HepG2 (cell line): ENCODE data around the gene HOXC9. TPM values are rescaled to one million over a fixed set of nuclear protein-coding genes. Genes with fewer than 3 reads are reported as not detected.

Experiments used
- EED ChIP-seq: sonication (generic); formaldehyde crosslinking; IDR thresholded peaks from 2 replicates; pipeline ENCODE4 v1.5.0; 2020; ENCODE audit warnings: mild to moderate bottlenecking, missing genetic modification reagents
- FOXO1 ChIP-seq: sonication (generic); formaldehyde crosslinking; IDR thresholded peaks from 2 replicates; pipeline ENCODE4 v1.4.0; 2020; ENCODE audit warnings: missing genetic modification reagents
- GABPB1 ChIP-seq: IDR thresholded peaks from 2 replicates; pipeline ENCODE4 v1.6.1; 2016; ENCODE audit warnings: mild to moderate bottlenecking, missing genetic modification reagents, moderate library complexity, missing compliant biosample characterization
- HOXA9 ChIP-seq: sonication (generic); formaldehyde crosslinking; IDR thresholded peaks from 2 replicates; pipeline ENCODE4 v1.8.1; 2022; ENCODE audit warnings: missing genetic modification reagents, mild to moderate bottlenecking, moderate library complexity, borderline replicate concordance
- MAF1 ChIP-seq: sonication (generic); formaldehyde crosslinking; IDR thresholded peaks from 2 replicates; pipeline ENCODE4 v1.5.0; 2020; ENCODE audit warnings: missing genetic modification reagents, borderline replicate concordance
- MAFG ChIP-seq: sonication (generic); formaldehyde crosslinking; IDR thresholded peaks from 2 replicates; pipeline ENCODE4 v1.5.1; 2020; ENCODE audit warnings: mild to moderate bottlenecking, missing genetic modification reagents
- PHF8 ChIP-seq: sonication (generic); formaldehyde crosslinking; IDR thresholded peaks from 2 replicates; pipeline ENCODE4 v1.5.0; 2020; ENCODE audit warnings: missing genetic modification reagents
- PPARG ChIP-seq: conservative IDR thresholded peaks from 2 replicates; pipeline ENCODE4 v1.6.1; 2016; ENCODE audit warnings: missing biosample characterization, missing genetic modification reagents
- REPIN1 ChIP-seq: sonication (generic); formaldehyde crosslinking; IDR thresholded peaks from 2 replicates; pipeline ENCODE4 v1.8.0; 2022; ENCODE audit warnings: missing genetic modification reagents, low read depth, mild to moderate bottlenecking, borderline replicate concordance
- SRF ChIP-seq: IDR thresholded peaks from 2 replicates; pipeline ENCODE4 v1.6.1; 2011; ENCODE audit warnings: mild to moderate bottlenecking, low read depth, low read length, moderate library complexity
- ZFP36L2 ChIP-seq: sonication (generic); formaldehyde crosslinking; IDR thresholded peaks from 2 replicates; pipeline ENCODE4 v1.4.0; 2020; ENCODE audit warnings: missing genetic modification reagents
- ZNF124 ChIP-seq: sonication (generic); formaldehyde crosslinking; IDR thresholded peaks from 2 replicates; pipeline ENCODE4 v1.4.0; 2020; ENCODE audit warnings: missing genetic modification reagents
- ZNF138 ChIP-seq: sonication (generic); formaldehyde crosslinking; IDR thresholded peaks from 2 replicates; pipeline ENCODE4 v1.5.0; 2020; ENCODE audit warnings: mild to moderate bottlenecking, low read depth, missing genetic modification reagents
- ZNF567 ChIP-seq: sonication (generic); formaldehyde crosslinking; IDR thresholded peaks from 2 replicates; pipeline ENCODE4 v1.8.1; 2023; ENCODE audit warnings: mild to moderate bottlenecking, missing genetic modification reagents, borderline replicate concordance
- ZNF878 ChIP-seq: sonication (generic); formaldehyde crosslinking; IDR thresholded peaks from 2 replicates; pipeline ENCODE4 v1.8.1; 2023; ENCODE audit warnings: mild to moderate bottlenecking, missing genetic modification reagents, moderate library complexity
- ZNF891 ChIP-seq: sonication (generic); formaldehyde crosslinking; IDR thresholded peaks from 2 replicates; pipeline ENCODE4 v1.5.0; 2020; ENCODE audit warnings: mild to moderate bottlenecking, missing genetic modification reagents
- polyA plus RNA-seq, 8 experiments: library from polyadenylated mRNA; depleted of rRNA in 3 of 8; stranded (reverse) in 7 of 8; unstranded in 1 of 8; fragments of >200 nt; fragmentation: Illumina TruSeq in 4 of 8; extraction: Trizol in 4 of 8; gene quantifications; 2 replicates each; pipeline versions ENCODE4 v1.2.1 to v1.2.3, GENCODE V29; 2011 to 2016; ENCODE audit warnings: low read depth in 4 of 8, missing spikeins in 1 of 8, mixed read lengths in 1 of 8; ENCODE audit not compliant: insufficient read depth in 1 of 8
- total RNA-seq, 5 experiments: library from RNA; depleted of rRNA; stranded (reverse); fragments of >200 nt; fragmentation: Illumina TruSeq; extraction: Trizol; gene quantifications; 2 replicates each; pipeline ENCODE4 v1.2.3, GENCODE V29; 2016; ENCODE audit warnings: low read depth in 1 of 5
- TF ChIP-seq, protein P1 (sequence below): sonication (generic); formaldehyde crosslinking; conservative IDR thresholded peaks from 2 replicates; pipeline ENCODE4 v1.4.0; 2020; ENCODE audit warnings: missing genetic modification reagents
- TF ChIP-seq, protein P2 (sequence below): sonication (generic); formaldehyde crosslinking; IDR thresholded peaks from 2 replicates; pipeline ENCODE4 v1.9.0; 2022; ENCODE audit warnings: missing genetic modification reagents, mild to moderate bottlenecking, borderline replicate concordance
- TF ChIP-seq, protein P3 (sequence below): IDR thresholded peaks from 2 replicates; pipeline ENCODE4 v1.6.1; 2016; ENCODE audit warnings: missing genetic modification reagents, missing compliant biosample characterization
- TF ChIP-seq, protein P4 (sequence below): sonication (generic); formaldehyde crosslinking; IDR thresholded peaks from 2 replicates; pipeline ENCODE4 v1.5.1; 2020; ENCODE audit warnings: mild to moderate bottlenecking, missing genetic modification reagents, moderate library complexity
- TF ChIP-seq, protein P5 (sequence below): sonication (generic); formaldehyde crosslinking; IDR thresholded peaks from 2 replicates; pipeline ENCODE4 v1.8.0; 2022; ENCODE audit warnings: missing genetic modification reagents, mild to moderate bottlenecking, borderline replicate concordance
- TF ChIP-seq, protein P6 (sequence below): IDR thresholded peaks from 2 replicates; pipeline ENCODE4 v1.6.1; 2016; ENCODE audit warnings: low read depth, borderline replicate concordance

HOXC9 gene
- total and polyA plus RNA-seq, 2 of the 13 experiments (the other 11 are each of a cell fraction or from before 2014, with no cell fraction given): 0.11 to 1.1 TPM

DNA sequence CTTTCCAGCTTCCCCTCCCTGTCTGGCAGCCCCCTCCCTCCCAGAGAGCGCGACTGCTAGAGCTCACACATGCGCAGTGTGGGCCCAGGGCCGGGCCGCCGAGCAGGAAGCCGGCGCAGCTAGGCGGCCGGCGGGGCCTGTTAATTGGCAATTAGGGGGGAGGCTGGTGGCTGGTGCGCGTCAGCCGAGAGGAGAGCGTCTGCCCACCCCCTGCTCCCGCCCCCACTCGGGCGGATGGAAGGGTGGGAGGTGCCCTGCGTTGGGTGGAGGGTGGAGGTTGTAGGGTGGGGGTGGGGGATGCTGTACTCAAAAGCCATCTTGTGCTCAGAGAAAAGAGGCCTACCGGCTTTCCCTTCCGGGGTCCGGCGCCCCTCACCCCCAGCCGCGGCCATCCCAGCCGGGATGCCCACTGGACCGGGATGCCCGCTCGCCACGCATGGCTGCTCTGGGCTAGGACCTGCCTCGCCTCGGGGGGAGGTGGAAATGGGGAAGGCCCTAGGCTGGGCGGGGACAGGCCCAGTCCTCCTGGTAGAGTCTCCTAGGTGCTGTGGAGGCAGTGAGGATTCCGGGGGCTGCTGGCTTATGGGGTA, 18.0 kb downstream of the HOXC9 start (continued):
- TF ChIP-seq, protein P1, sequence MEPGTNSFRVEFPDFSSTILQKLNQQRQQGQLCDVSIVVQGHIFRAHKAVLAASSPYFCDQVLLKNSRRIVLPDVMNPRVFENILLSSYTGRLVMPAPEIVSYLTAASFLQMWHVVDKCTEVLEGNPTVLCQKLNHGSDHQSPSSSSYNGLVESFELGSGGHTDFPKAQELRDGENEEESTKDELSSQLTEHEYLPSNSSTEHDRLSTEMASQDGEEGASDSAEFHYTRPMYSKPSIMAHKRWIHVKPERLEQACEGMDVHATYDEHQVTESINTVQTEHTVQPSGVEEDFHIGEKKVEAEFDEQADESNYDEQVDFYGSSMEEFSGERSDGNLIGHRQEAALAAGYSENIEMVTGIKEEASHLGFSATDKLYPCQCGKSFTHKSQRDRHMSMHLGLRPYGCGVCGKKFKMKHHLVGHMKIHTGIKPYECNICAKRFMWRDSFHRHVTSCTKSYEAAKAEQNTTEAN (CRISPR knock-in tag): no peak
- no peak for TF ChIP-seq ZNF878 (CRISPR knock-in tag)
- peak; percentile 54; the same call in 1 of the 2 replicates for TF ChIP-seq GABPB1 (CRISPR knock-in tag)
- TF ChIP-seq ZFP36L2 (CRISPR knock-in tag): no peak
- TF ChIP-seq MAF1: no peak
- no peak for TF ChIP-seq SRF
- TF ChIP-seq PPARG (CRISPR knock-in tag): no peak
- TF ChIP-seq MAFG (CRISPR knock-in tag): no peak
- TF ChIP-seq FOXO1 (CRISPR knock-in tag): no peak
- no peak for TF ChIP-seq ZNF138
- TF ChIP-seq EED: no peak
- TF ChIP-seq, protein P2, sequence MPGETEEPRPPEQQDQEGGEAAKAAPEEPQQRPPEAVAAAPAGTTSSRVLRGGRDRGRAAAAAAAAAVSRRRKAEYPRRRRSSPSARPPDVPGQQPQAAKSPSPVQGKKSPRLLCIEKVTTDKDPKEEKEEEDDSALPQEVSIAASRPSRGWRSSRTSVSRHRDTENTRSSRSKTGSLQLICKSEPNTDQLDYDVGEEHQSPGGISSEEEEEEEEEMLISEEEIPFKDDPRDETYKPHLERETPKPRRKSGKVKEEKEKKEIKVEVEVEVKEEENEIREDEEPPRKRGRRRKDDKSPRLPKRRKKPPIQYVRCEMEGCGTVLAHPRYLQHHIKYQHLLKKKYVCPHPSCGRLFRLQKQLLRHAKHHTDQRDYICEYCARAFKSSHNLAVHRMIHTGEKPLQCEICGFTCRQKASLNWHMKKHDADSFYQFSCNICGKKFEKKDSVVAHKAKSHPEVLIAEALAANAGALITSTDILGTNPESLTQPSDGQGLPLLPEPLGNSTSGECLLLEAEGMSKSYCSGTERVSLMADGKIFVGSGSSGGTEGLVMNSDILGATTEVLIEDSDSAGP (CRISPR knock-in tag): peak; percentile 22; the same call in 1 of the 2 replicates
- TF ChIP-seq, protein P3, sequence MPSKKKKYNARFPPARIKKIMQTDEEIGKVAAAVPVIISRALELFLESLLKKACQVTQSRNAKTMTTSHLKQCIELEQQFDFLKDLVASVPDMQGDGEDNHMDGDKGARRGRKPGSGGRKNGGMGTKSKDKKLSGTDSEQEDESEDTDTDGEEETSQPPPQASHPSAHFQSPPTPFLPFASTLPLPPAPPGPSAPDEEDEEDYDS (CRISPR knock-in tag): no peak
- 0 out of 2 replicates have a peak, but pooled peaks have one; percentile 6 for TF ChIP-seq ZNF891 (CRISPR knock-in tag)
- no peak for TF ChIP-seq REPIN1 (CRISPR knock-in tag)
- peak; percentile 62 for TF ChIP-seq PHF8 (CRISPR knock-in tag)
- TF ChIP-seq ZNF567 (CRISPR knock-in tag): no peak
- TF ChIP-seq, protein P4, sequence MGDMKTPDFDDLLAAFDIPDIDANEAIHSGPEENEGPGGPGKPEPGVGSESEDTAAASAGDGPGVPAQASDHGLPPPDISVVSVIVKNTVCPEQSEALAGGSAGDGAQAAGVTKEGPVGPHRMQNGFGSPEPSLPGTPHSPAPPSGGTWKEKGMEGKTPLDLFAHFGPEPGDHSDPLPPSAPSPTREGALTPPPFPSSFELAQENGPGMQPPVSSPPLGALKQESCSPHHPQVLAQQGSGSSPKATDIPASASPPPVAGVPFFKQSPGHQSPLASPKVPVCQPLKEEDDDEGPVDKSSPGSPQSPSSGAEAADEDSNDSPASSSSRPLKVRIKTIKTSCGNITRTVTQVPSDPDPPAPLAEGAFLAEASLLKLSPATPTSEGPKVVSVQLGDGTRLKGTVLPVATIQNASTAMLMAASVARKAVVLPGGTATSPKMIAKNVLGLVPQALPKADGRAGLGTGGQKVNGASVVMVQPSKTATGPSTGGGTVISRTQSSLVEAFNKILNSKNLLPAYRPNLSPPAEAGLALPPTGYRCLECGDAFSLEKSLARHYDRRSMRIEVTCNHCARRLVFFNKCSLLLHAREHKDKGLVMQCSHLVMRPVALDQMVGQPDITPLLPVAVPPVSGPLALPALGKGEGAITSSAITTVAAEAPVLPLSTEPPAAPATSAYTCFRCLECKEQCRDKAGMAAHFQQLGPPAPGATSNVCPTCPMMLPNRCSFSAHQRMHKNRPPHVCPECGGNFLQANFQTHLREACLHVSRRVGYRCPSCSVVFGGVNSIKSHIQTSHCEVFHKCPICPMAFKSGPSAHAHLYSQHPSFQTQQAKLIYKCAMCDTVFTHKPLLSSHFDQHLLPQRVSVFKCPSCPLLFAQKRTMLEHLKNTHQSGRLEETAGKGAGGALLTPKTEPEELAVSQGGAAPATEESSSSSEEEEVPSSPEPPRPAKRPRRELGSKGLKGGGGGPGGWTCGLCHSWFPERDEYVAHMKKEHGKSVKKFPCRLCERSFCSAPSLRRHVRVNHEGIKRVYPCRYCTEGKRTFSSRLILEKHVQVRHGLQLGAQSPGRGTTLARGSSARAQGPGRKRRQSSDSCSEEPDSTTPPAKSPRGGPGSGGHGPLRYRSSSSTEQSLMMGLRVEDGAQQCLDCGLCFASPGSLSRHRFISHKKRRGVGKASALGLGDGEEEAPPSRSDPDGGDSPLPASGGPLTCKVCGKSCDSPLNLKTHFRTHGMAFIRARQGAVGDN (CRISPR knock-in tag): peak; percentile 56
- no peak for TF ChIP-seq HOXA9 (CRISPR knock-in tag)
- TF ChIP-seq, protein P5, sequence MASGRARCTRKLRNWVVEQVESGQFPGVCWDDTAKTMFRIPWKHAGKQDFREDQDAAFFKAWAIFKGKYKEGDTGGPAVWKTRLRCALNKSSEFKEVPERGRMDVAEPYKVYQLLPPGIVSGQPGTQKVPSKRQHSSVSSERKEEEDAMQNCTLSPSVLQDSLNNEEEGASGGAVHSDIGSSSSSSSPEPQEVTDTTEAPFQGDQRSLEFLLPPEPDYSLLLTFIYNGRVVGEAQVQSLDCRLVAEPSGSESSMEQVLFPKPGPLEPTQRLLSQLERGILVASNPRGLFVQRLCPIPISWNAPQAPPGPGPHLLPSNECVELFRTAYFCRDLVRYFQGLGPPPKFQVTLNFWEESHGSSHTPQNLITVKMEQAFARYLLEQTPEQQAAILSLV (CRISPR knock-in tag): no peak
- TF ChIP-seq ZNF124 (CRISPR knock-in tag): no peak
- TF ChIP-seq, protein P6, sequence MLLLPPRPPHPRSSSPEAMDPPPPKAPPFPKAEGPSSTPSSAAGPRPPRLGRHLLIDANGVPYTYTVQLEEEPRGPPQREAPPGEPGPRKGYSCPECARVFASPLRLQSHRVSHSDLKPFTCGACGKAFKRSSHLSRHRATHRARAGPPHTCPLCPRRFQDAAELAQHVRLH: no peak
